ENCODE data around the gene R3HDM4.

R3HDM4 gene

DNA sequence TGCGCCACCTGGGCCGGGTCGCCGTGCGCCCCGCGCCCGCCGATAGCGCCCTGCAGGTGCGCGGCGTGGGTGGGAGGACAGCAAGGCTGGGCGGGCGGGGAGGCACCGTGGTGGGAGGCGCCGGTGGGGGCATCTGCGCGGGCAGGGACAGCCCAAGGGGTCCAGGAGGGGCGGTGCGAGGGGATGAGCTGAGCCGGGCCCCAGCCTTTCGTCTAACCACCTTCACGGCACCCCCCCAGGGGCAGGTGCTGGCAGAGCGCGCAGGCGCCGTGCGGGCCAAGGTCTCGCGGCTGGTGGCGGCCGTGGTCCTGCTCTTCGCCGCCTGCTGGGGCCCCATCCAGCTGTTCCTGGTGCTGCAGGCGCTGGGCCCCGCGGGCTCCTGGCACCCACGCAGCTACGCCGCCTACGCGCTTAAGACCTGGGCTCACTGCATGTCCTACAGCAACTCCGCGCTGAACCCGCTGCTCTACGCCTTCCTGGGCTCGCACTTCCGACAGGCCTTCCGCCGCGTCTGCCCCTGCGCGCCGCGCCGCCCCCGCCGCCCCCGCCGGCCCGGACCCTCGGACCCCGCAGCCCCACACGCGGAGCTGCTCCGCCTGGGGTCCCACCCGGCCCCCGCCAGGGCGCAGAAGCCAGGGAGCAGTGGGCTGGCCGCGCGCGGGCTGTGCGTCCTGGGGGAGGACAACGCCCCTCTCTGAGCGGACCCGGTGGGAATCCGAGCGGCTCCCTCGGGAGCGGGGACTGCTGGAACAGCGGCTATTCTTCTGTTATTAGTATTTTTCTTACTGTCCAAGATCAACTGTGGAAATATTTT, 7.2 kb upstream of the R3HDM4 start:
- no peak for DNase-seq (ENCODE audit: low read depth)
- H3K4me3 ChIP-seq (ENCODE audit: low read length), result no peak overlapping the region
- TF ChIP-seq, protein P1, sequence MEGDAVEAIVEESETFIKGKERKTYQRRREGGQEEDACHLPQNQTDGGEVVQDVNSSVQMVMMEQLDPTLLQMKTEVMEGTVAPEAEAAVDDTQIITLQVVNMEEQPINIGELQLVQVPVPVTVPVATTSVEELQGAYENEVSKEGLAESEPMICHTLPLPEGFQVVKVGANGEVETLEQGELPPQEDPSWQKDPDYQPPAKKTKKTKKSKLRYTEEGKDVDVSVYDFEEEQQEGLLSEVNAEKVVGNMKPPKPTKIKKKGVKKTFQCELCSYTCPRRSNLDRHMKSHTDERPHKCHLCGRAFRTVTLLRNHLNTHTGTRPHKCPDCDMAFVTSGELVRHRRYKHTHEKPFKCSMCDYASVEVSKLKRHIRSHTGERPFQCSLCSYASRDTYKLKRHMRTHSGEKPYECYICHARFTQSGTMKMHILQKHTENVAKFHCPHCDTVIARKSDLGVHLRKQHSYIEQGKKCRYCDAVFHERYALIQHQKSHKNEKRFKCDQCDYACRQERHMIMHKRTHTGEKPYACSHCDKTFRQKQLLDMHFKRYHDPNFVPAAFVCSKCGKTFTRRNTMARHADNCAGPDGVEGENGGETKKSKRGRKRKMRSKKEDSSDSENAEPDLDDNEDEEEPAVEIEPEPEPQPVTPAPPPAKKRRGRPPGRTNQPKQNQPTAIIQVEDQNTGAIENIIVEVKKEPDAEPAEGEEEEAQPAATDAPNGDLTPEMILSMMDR (conservative IDR thresholded peaks at IDR 0.05; ENCODE audit: low read depth, low read length), result no peak

- TF ChIP-seq, protein P1 (conservative IDR thresholded peaks at IDR 0.05; ENCODE audit: low read depth, low read length), result no peak
- DNase-seq (ENCODE audit: low read depth), result no peak
- no peak overlapping the region for H3K4me3 ChIP-seq (ENCODE audit: low read length)
Observed at GRCh38 chr19:919199-920050, 6.4 kb upstream of the R3HDM4 start.

DNA sequence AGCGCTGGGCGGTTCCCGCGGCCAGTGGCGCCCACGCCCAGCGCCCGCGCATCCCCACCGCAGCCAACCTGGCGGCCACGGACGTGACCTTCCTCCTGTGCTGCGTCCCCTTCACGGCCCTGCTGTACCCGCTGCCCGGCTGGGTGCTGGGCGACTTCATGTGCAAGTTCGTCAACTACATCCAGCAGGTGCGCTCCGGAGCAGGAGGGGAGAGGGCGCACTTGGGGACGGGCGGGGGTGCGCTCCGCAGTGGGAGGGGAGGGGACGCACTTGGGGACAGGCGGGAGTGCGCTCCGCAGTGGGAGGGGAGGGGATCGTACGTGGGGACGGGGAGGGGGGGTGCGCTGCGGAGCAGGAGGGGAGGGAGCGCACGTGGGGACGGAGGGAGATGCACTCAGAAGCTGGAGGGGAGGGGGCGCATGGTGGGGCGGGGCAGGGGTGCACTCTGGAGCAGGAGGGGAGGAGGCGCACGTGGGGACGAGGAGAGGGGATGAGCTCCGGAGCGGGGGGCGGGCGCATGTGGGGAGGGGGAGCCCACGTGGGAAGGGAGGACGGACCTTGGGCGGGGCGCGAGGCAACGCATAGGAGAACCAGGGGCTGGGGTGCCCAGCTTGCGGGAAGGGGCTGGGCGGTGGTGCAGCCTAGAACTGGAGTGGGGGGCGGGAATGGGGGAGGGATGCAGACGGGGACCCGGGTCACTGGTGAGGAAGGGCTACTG, 5.6 kb upstream of the R3HDM4 start:
- no peak for DNase-seq (ENCODE audit: low read depth)
- TF ChIP-seq, protein P1 (conservative IDR thresholded peaks at IDR 0.05; ENCODE audit: low read depth, low read length), result no peak
- no peak overlapping the region for H3K4me3 ChIP-seq (ENCODE audit: low read length)

DNA sequence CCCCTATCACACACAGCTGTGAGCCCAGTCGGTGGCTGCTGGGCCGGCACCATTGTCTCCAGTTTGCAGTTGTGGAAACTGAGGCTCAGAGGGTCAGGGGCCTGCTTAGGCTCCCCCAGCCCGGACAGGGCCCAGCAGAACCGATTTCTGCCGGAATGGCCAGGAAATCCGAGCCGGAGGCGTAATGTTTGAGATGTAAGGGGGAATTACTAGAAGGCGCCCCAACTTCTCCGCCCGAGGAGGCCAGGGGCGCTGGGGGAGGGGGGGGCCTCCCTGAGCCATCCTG, 5.1 kb upstream of the R3HDM4 start:
- TF ChIP-seq, protein P1 (conservative IDR thresholded peaks at IDR 0.05; ENCODE audit: low read depth, low read length), result no peak
- no peak for DNase-seq (ENCODE audit: low read depth)
- no peak overlapping the region for H3K4me3 ChIP-seq (ENCODE audit: low read length)

GRCh38 chr19:917323-918151, 4.5 kb upstream of the R3HDM4 start, which contains the start of gene KISS1R:
Gene KISS1R (plus strand): TSS chr19:917333. CDS start chr19:917503, 170 bp downstream.
- no peak for DNase-seq (ENCODE audit: low read depth)
- TF ChIP-seq, protein P1 (conservative IDR thresholded peaks at IDR 0.05; ENCODE audit: low read depth, low read length), result peak; percentile 42
- no peak within 1 kb of the TSS for H3K4me3 ChIP-seq (ENCODE audit: low read length)

DNA sequence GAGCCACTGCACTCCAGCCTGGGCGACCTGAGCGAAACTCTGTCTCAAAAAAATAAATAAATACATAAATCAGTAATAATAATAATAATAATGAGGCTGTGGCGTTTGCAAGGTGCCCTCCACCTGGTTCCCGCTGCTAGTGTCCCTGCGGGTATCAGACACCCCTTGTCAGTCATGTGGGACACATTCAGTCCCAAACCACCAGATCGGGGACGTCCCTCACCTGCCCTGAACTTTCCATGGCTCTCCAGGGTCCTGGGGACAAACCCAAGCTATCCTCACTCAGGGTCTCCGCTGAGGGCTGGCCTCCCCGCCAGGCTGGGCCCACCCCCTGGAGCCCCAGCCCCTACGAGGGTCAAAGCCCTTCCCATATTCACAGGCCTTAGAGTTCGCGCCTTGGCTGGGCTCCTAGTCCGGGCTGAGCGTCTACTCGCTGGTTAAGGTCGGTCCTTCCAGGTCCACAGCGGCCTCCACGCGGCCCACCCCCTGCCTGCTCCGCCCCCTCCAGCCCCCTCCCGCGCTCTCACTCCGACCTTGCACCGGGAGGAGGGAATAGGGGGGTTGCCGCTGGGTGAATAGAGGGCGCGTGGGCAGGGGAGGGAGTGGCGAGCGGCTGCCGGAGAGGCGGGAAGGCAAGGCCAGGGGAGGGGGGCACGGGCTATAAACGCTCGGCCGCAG, 3.8 kb upstream of the R3HDM4 start:
- TF ChIP-seq, protein P1 (conservative IDR thresholded peaks at IDR 0.05; ENCODE audit: low read depth, low read length), result no peak
- DNase-seq (ENCODE audit: low read depth), result no peak
- H3K4me3 ChIP-seq (ENCODE audit: low read length), result no peak overlapping the region

Measured in retinal pigment epithelial cell (primary cell).